Inflammatory macrophage (primary cell): ENCODE data around the gene TRAPPC3L.

Source experiments
- DNase-seq, 2 donors: peaks; one replicate each; pipeline ENCODE4 v3.0.0-alpha.2; 2020 to 2022

Gene TRAPPC3L

GRCh38 chr6:116461932-116462885 lies 83.3 kb downstream of the TRAPPC3L start:
- peak in 1 of 2 donors; percentile 57 for DNase-seq

- no peak for DNase-seq
Measured at GRCh38 chr6:116461331-116461931, 84.1 kb downstream of the TRAPPC3L start, which contains the start of gene CALHM6. Gene CALHM6 (plus strand): TSS chr6:116461375. CDS start chr6:116461930, 555 bp downstream.

DNA sequence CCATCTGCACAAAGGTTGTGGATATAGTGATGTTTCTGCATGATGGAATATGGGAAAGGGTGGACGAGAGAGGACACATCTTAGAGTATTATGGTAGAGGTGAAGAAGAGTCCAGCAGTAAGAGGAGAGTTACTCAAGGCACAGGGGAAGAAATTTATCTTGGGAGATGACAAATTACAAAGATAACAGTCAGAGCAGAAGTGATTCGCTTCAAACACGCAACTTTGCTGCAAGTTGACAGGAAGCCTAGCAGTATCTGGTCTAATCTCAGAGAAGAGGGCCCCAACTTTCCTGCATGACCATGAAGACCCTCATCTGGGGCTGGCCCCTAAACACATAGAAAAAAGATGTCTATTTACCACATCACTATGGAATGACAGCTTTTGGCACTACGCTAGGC lies 85.6 kb downstream of the TRAPPC3L start:
- DNase-seq: no peak

- no peak for DNase-seq
Measured at GRCh38 chr6:116458264-116458663, 87.2 kb downstream of the TRAPPC3L start.

DNA sequence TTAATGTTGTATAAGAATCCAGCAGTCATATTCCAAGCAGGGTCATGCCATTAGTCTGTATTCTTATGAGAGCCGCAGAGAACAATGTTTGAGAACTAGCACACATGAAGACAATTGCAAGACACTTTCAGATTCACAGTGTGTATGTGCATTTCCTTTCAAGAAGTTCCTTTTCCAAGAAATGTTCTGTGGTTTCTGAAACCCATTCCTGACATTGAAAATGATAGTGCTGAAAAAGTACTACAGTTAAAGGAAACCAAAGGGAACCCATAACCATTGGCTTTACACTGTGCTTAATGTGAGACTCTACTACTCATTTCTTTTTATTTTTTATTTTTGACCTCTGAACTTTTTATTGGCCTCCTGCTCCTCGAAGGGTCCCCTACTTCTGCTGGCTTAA lies 88.6 kb downstream of the TRAPPC3L start:
- peak in 1 of 2 donors; percentile 39 for DNase-seq

DNA sequence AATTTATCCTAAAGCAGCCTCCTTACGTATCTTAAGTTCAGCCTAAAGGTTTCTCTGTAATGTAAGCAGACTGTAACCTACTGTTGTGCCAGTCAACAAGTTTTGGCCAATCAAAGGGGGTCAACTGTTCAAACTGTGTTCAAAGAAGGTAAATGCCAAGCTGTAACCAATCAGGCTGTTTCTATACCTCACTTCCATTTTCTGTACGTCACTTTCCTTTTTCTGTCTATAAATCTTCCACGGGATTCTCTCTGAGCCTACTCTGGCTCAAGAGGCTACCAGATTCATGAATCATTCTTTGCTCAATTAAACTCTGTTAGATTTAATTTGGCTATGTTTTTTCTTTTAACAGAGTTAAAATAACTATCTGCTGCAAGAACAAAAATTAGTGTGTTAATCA lies 89.4 kb downstream of the TRAPPC3L start:
- peak in 1 of 2 donors; percentile 1 for DNase-seq

GRCh38 chr6:116452531-116452930 lies 93.0 kb downstream of the TRAPPC3L start:
- peak in 1 of 2 donors; percentile 61 for DNase-seq

- no peak for DNase-seq
Measured at GRCh38 chr6:116451916-116452315, 93.6 kb downstream of the TRAPPC3L start.

- DNase-seq: peak; percentile 65 to 73
Measured at GRCh38 chr6:116450769-116451740, 94.4 kb downstream of the TRAPPC3L start.

DNA sequence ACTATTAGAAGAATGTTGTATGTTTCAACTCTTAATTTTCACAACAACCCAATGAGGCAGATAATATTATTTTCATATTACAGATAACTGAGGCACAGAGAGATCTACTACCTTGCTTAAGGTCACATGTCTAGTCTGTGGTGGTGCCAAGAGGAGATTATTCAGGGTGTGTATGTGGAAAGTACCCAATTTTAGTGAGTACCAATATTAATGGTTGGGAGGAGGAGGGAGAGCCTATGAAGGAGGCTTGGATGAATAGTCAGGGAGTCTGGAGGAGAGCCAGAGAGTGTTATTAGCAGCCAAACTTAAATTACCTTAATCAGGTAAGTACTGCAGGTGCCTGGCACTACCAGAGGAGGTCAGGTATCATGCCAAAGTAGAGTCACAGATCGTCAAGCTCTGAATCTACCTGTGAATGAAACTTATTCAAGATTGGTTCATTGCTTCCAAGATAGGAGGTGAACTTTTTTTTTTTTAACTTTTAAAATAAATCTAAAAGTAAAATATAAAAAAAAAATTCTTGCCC lies 95.2 kb downstream of the TRAPPC3L start:
- no peak for DNase-seq

GRCh38 chr6:116449565-116449964 lies 95.9 kb downstream of the TRAPPC3L start:
- DNase-seq: no peak

- DNase-seq: peak; percentile 90 to 92
Measured at GRCh38 chr6:116447496-116448011, 97.9 kb downstream of the TRAPPC3L start.

- DNase-seq: no peak
Measured at GRCh38 chr6:116447052-116447451, 98.4 kb downstream of the TRAPPC3L start.

- peak; percentile 81 to 91 for DNase-seq
Measured at GRCh38 chr6:116446399-116446798, 99.1 kb downstream of the TRAPPC3L start.

DNA sequence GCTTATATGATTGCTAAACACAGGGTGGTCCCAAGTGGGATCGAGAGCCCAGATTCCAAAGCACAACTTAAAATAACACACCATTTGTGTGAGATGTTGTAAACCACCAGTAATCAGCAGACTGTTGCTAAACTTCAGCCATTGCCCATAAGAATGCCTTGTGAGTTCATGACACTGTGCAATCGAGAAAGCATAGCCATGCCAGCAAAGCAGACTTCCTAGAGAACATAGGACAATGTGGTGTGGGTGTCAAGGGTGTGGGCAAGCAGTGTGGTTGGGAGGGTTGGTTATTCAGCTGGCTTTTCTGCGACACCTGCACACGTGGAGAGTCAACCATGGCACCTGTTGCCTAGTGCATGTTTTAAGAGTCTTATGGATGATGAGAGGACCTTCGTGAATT lies 100.4 kb downstream of the TRAPPC3L start:
- DNase-seq: peak; percentile 84 to 92
